ENCODE measurements around the gene DAP3.

- TF ChIP-seq, protein P1, sequence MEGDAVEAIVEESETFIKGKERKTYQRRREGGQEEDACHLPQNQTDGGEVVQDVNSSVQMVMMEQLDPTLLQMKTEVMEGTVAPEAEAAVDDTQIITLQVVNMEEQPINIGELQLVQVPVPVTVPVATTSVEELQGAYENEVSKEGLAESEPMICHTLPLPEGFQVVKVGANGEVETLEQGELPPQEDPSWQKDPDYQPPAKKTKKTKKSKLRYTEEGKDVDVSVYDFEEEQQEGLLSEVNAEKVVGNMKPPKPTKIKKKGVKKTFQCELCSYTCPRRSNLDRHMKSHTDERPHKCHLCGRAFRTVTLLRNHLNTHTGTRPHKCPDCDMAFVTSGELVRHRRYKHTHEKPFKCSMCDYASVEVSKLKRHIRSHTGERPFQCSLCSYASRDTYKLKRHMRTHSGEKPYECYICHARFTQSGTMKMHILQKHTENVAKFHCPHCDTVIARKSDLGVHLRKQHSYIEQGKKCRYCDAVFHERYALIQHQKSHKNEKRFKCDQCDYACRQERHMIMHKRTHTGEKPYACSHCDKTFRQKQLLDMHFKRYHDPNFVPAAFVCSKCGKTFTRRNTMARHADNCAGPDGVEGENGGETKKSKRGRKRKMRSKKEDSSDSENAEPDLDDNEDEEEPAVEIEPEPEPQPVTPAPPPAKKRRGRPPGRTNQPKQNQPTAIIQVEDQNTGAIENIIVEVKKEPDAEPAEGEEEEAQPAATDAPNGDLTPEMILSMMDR (conservative IDR thresholded peaks at IDR 0.05 in 1 of 2, IDR thresholded peaks at IDR 0.05 in 1 of 2; ENCODE audit: extremely low read depth in 1 of 2, insufficient read depth in 1 of 2, low read depth in 1 of 2, low read length in 2 of 2) = no peak
- TF ChIP-seq EZH2 (IDR thresholded peaks at IDR 0.05; ENCODE audit: borderline replicate concordance, low read length) = no peak
Measured at GRCh38 chr1:155706139-155706538, 17.2 kb downstream of the DAP3 start.

Measured in mammary epithelial cell (primary cell).